NCI-H2227 (cell line): ENCODE data around the gene USP10.

Experiments used
- DNase-seq: peaks from one replicate; lab custom pipeline; 2025; ENCODE audit not compliant: unreplicated experiment; lab: John Stamatoyannopoulos, UW

USP10 gene

GRCh38 chr16:84699147-84699711 is 571 bp upstream of the USP10 start:
- DNase-seq: peak; percentile 39

- DNase-seq: peak; percentile 5
These were observed 873 bp downstream of the USP10 start for GRCh38 chr16:84700446-84701300.

GRCh38 chr16:84703681-84704080 is 3.9 kb downstream of the USP10 start:
- no peak for DNase-seq

- no peak for DNase-seq
These were observed 4.5 kb downstream of the USP10 start for GRCh38 chr16:84704253-84704652.

GRCh38 chr16:84706856-84707255 is 7.1 kb downstream of the USP10 start:
- DNase-seq: no peak

GRCh38 chr16:84709609-84710008 is 9.8 kb downstream of the USP10 start:
- no peak for DNase-seq

- no peak for DNase-seq
These were observed 10.9 kb downstream of the USP10 start for GRCh38 chr16:84710686-84711085.

GRCh38 chr16:84712138-84712671 is 12.4 kb downstream of the USP10 start:
- no peak for DNase-seq

GRCh38 chr16:84712801-84713775 is 13.3 kb downstream of the USP10 start:
- no peak for DNase-seq

GRCh38 chr16:84714028-84714427 is 14.2 kb downstream of the USP10 start:
- no peak for DNase-seq

GRCh38 chr16:84715424-84715823 is 15.6 kb downstream of the USP10 start:
- DNase-seq: no peak

GRCh38 chr16:84715854-84716253 is 16.1 kb downstream of the USP10 start:
- no peak for DNase-seq

GRCh38 chr16:84716740-84717139 is 16.9 kb downstream of the USP10 start:
- no peak for DNase-seq

GRCh38 chr16:84717484-84717883 is 17.7 kb downstream of the USP10 start:
- no peak for DNase-seq

GRCh38 chr16:84720177-84720579 is 20.4 kb downstream of the USP10 start:
- DNase-seq: no peak

GRCh38 chr16:84722068-84722467 is 22.3 kb downstream of the USP10 start:
- no peak for DNase-seq

GRCh38 chr16:84723906-84724305 is 24.1 kb downstream of the USP10 start:
- DNase-seq: no peak

- no peak for DNase-seq
These were observed 25.0 kb downstream of the USP10 start for GRCh38 chr16:84724606-84725309.

- no peak for DNase-seq
These were observed 25.8 kb downstream of the USP10 start for GRCh38 chr16:84725481-84726078.

GRCh38 chr16:84726079-84726668 is 26.4 kb downstream of the USP10 start:
- peak; percentile 79 for DNase-seq
